Ishikawa (cell line): ENCODE data around the gene SDCCAG8.

Experiments used
- RAD21 ChIP-seq: IDR thresholded peaks from 2 replicates; pipeline ENCODE4 v1.6.1; 2012; ENCODE audit warnings: low read depth
- TEAD4 ChIP-seq: IDR thresholded peaks from 2 replicates; pipeline ENCODE4 v1.6.1; 2012
- ZBTB7A ChIP-seq: IDR thresholded peaks from 2 replicates; pipeline ENCODE4 v1.6.1; 2012; ENCODE audit warnings: low read depth
- TF ChIP-seq, protein P1 (sequence below): IDR thresholded peaks from 2 replicates; pipeline ENCODE4 v1.6.1; 2012

DNA sequence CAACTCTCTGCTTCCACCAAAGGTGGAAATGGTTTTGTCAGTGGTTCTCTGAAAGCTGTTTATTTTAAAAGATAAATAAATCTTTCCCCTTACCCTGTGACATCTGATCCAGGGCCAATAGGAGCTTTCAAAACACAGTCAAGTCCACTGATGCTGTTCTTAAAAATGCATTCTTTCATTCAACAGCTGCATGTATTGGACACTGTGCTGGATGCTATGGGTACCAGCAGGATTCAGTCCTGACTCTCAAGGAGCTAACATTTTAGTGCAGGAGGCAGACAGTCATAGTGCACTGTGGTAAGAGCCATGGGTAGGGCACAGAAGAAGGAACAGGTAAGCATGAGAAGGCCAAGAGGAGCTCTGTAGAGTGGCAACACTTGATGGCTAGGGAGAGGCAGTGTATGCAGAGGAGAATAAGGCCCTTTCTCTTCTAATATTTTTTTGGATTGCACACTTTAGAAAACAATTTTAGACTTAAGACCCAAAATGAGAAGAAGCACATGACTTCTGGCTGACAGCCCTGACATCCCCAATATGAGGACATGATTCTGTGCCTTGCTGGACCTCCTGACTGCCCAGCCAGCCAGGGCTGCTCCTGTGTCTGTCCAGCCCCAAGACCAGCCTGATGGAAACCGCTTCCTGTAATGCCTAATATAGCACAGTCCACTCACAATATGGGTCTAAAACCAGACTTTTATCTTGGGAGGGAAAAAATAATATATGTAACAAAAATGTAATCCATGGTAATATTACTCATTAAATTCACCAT, 207.3 kb downstream of the SDCCAG8 start:
- TF ChIP-seq, protein P1, sequence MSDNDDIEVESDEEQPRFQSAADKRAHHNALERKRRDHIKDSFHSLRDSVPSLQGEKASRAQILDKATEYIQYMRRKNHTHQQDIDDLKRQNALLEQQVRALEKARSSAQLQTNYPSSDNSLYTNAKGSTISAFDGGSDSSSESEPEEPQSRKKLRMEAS: no peak
- TF ChIP-seq TEAD4: no peak
- TF ChIP-seq RAD21: no peak
- no peak for TF ChIP-seq ZBTB7A
